GM21786 (cell line): Measurements from ENCODE around the gene UBE4B.

ENCODE experiments used
- ATAC-seq: cut with Tn5 transposase; IDR thresholded peaks from one replicate; pipeline ENCODE4 v1.9.1; 2021; ENCODE audit not compliant: unreplicated experiment

The UBE4B gene

GRCh38 chr1:10108948-10109708, 76.4 kb downstream of the UBE4B start:
- no peak for ATAC-seq

GRCh38 chr1:10113501-10113900, 80.7 kb downstream of the UBE4B start:
- ATAC-seq: no peak

- ATAC-seq: no peak
These were observed 82.0 kb downstream of the UBE4B start for GRCh38 chr1:10114746-10115145.

- no peak for ATAC-seq
These were observed 84.4 kb downstream of the UBE4B start for GRCh38 chr1:10117132-10117531.

- ATAC-seq: no peak
These were observed 85.1 kb downstream of the UBE4B start for GRCh38 chr1:10117865-10118264.

GRCh38 chr1:10121688-10122087, 88.9 kb downstream of the UBE4B start:
- ATAC-seq: no peak

- no peak for ATAC-seq
These were observed 90.2 kb downstream of the UBE4B start for GRCh38 chr1:10122926-10123325.

GRCh38 chr1:10128101-10128765, 95.5 kb downstream of the UBE4B start:
- no peak for ATAC-seq

GRCh38 chr1:10132316-10132715, 99.6 kb downstream of the UBE4B start:
- no peak for ATAC-seq

GRCh38 chr1:10132852-10133251, 100.1 kb downstream of the UBE4B start:
- ATAC-seq: no peak

GRCh38 chr1:10140981-10141380, 108.2 kb downstream of the UBE4B start:
- no peak for ATAC-seq

GRCh38 chr1:10143961-10144485, 111.3 kb downstream of the UBE4B start:
- no peak for ATAC-seq

- ATAC-seq: no peak
These were observed 113.6 kb downstream of the UBE4B start for GRCh38 chr1:10146391-10146790.

- ATAC-seq: no peak
These were observed 116.5 kb downstream of the UBE4B start for GRCh38 chr1:10149231-10149630.

GRCh38 chr1:10152709-10153284, 120.0 kb downstream of the UBE4B start:
- no peak for ATAC-seq

- ATAC-seq: no peak
These were observed 122.4 kb downstream of the UBE4B start for GRCh38 chr1:10155087-10155712.

GRCh38 chr1:10160173-10160572, 127.4 kb downstream of the UBE4B start:
- ATAC-seq: no peak

- no peak for ATAC-seq
These were observed 128.2 kb downstream of the UBE4B start for GRCh38 chr1:10160907-10161490.

- ATAC-seq: no peak
These were observed 129.0 kb downstream of the UBE4B start for GRCh38 chr1:10161541-10162290.

- ATAC-seq: no peak
These were observed 136.3 kb downstream of the UBE4B start for GRCh38 chr1:10168912-10169514.
